ENCODE measurements around the gene MACROD2.

The MACROD2 gene

GRCh38 chr20:15511551-15511950 lies 1516.2 kb downstream of the MACROD2 start:
- H3K4me3 ChIP-seq (ENCODE audit: low read depth, low read length): no peak overlapping the region
- CTCF ChIA-PET: no interaction called here
- no peak for DNase-seq (ENCODE audit: low read depth, low spot score)
- TF ChIP-seq CTCF (IDR thresholded peaks at IDR 0.05; ENCODE audit: insufficient read depth, low read length, missing control alignments): no peak
- POLR2A ChIA-PET: no interaction called here

GRCh38 chr20:15512916-15513315 lies 1517.6 kb downstream of the MACROD2 start:
- no peak for TF ChIP-seq CTCF (IDR thresholded peaks at IDR 0.05; ENCODE audit: insufficient read depth, low read length, missing control alignments)
- ChIA-PET CTCF (no interaction called here), POLR2A (no interaction called here)
- no peak for DNase-seq (ENCODE audit: low read depth, low spot score)
- no peak overlapping the region for H3K4me3 ChIP-seq (ENCODE audit: low read depth, low read length)

- TF ChIP-seq CTCF (IDR thresholded peaks at IDR 0.05; ENCODE audit: insufficient read depth, low read length, missing control alignments): no peak
- ChIA-PET CTCF (no interaction called here), POLR2A (no interaction called here)
- DNase-seq (ENCODE audit: low read depth, low spot score): no peak
- H3K4me3 ChIP-seq (ENCODE audit: low read depth, low read length): no peak overlapping the region
Measured at GRCh38 chr20:15515691-15516090, 1520.4 kb downstream of the MACROD2 start.

- ChIA-PET CTCF (no interaction called here), POLR2A (no interaction called here)
- TF ChIP-seq CTCF (IDR thresholded peaks at IDR 0.05; ENCODE audit: insufficient read depth, low read length, missing control alignments): no peak
- no peak for DNase-seq (ENCODE audit: low read depth, low spot score)
- H3K4me3 ChIP-seq (ENCODE audit: low read depth, low read length): no peak overlapping the region
Measured at GRCh38 chr20:15520930-15521524, 1525.7 kb downstream of the MACROD2 start.

- CTCF ChIA-PET: no interaction called here
Measured at GRCh38 chr20:15523400-15523799, 1528.1 kb downstream of the MACROD2 start.

More at GRCh38 chr20:15523400-15523799, 1528.1 kb downstream of the MACROD2 start:
- no peak for DNase-seq (ENCODE audit: low read depth, low spot score)
- TF ChIP-seq CTCF (IDR thresholded peaks at IDR 0.05; ENCODE audit: insufficient read depth, low read length, missing control alignments): no peak
- H3K4me3 ChIP-seq (ENCODE audit: low read depth, low read length): no peak overlapping the region
- POLR2A ChIA-PET: no interaction called here
